H9 (cell line): ENCODE measurements around the gene RDH14. TPM values are rescaled to one million over a fixed set of nuclear protein-coding genes. Genes with fewer than 3 reads are reported as not detected.

Source experiments
- DNase-seq: peaks from one replicate; pipeline ENCODE4 v3.0.0-alpha.2; 2017
- H2AFZ ChIP-seq: one replicate; pipeline ENCODE4 v1.6.1; 2013; ENCODE audit warnings: mild to moderate bottlenecking, low read length, control low read depth, moderate library complexity
- H2AK5ac ChIP-seq: 2 replicates; pipeline ENCODE4 v1.6.1; 2013; ENCODE audit warnings: low read length, control low read depth, mixed read lengths; ENCODE audit not compliant: insufficient read length
- H2BK120ac ChIP-seq: one replicate; pipeline ENCODE4 v1.6.1; 2013; ENCODE audit warnings: low read depth, mild to moderate bottlenecking, low read length, control low read depth, inconsistent platforms; ENCODE audit not compliant: poor library complexity, severe bottlenecking
- H2BK12ac ChIP-seq: 2 replicates; pipeline ENCODE4 v1.6.1; 2013; ENCODE audit warnings: low read length, control low read depth, mixed read lengths, low read depth; ENCODE audit not compliant: insufficient read length
- H2BK15ac ChIP-seq: 2 replicates; pipeline ENCODE4 v1.6.1; 2013; ENCODE audit warnings: low read depth, low read length, control low read depth
- H2BK20ac ChIP-seq: one replicate; pipeline ENCODE4 v1.6.1; 2013; ENCODE audit warnings: low read depth, mild to moderate bottlenecking, low read length, control low read depth, inconsistent platforms; ENCODE audit not compliant: poor library complexity, severe bottlenecking
- H2BK5ac ChIP-seq: 2 replicates; pipeline ENCODE4 v1.6.1; 2013; ENCODE audit warnings: low read length, control low read depth, mixed read lengths; ENCODE audit not compliant: insufficient read length
- H3K14ac ChIP-seq: 2 replicates; pipeline ENCODE4 v1.6.1; 2013; ENCODE audit warnings: low read length, control low read depth; ENCODE audit not compliant: insufficient read depth
- H3K18ac ChIP-seq: 2 replicates; pipeline ENCODE4 v1.6.1; 2013; ENCODE audit warnings: low read depth, mild to moderate bottlenecking, mixed read lengths, low read length, control low read depth; ENCODE audit not compliant: insufficient read length
- H3K23ac ChIP-seq: 2 replicates; pipeline ENCODE4 v1.6.1; 2013; ENCODE audit warnings: low read length, control low read depth, mixed read lengths, low read depth; ENCODE audit not compliant: insufficient read length
- H3K23me2 ChIP-seq: 2 replicates; pipeline ENCODE4 v1.6.1; 2013; ENCODE audit warnings: low read depth, mild to moderate bottlenecking, mixed read lengths, low read length, control low read depth; ENCODE audit not compliant: insufficient read length, poor library complexity, severe bottlenecking
- H3K27ac ChIP-seq: 2 replicates; pipeline ENCODE4 v1.5.1; 2013; ENCODE audit warnings: low read length, control low read depth, mixed read lengths, low read depth; ENCODE audit not compliant: insufficient read length
- H3K27me3 ChIP-seq: 2 replicates; pipeline ENCODE4 v1.6.1; 2013; ENCODE audit warnings: low read length, control low read depth, inconsistent platforms; ENCODE audit not compliant: insufficient read depth
- H3K4ac ChIP-seq: 2 replicates; pipeline ENCODE4 v1.6.1; 2013; ENCODE audit warnings: low read depth, mild to moderate bottlenecking, control low read depth, inconsistent platforms, low read length, moderate library complexity
- H3K4me1 ChIP-seq: 2 replicates; pipeline ENCODE4 v1.6.1; 2013; ENCODE audit warnings: low read length, control low read depth, inconsistent platforms; ENCODE audit not compliant: insufficient read depth
- H3K4me2 ChIP-seq: 2 replicates; pipeline ENCODE4 v1.6.1; 2013; ENCODE audit warnings: low read length, control low read depth, mixed read lengths; ENCODE audit not compliant: insufficient read length, insufficient read depth
- H3K56ac ChIP-seq: 2 replicates; pipeline ENCODE4 v1.6.1; 2013; ENCODE audit warnings: low read depth, mild to moderate bottlenecking, mixed read lengths, low read length, control low read depth; ENCODE audit not compliant: insufficient read length
- H3K79me1 ChIP-seq: 2 replicates; pipeline ENCODE4 v1.6.1; 2013; ENCODE audit warnings: low read depth, mild to moderate bottlenecking, moderate library complexity, low read length, control low read depth, inconsistent platforms; ENCODE audit not compliant: insufficient read depth, poor library complexity, severe bottlenecking
- H3K79me2 ChIP-seq: 2 replicates; pipeline ENCODE4 v1.6.1; 2013; ENCODE audit warnings: low read length, control low read depth, inconsistent platforms; ENCODE audit not compliant: insufficient read depth
- H3K9ac ChIP-seq: 2 replicates; pipeline ENCODE4 v1.6.1; 2013; ENCODE audit warnings: low read length, control low read depth, mixed read lengths; ENCODE audit not compliant: insufficient read length; ENCODE audit errors: extremely low read depth
- H3K9me3 ChIP-seq: one replicate; pipeline ENCODE4 v1.6.1; 2013; ENCODE audit warnings: low read depth, low read length, inconsistent platforms; ENCODE audit not compliant: control insufficient read depth
- H3T11ph ChIP-seq: one replicate; pipeline ENCODE4 v1.6.1; 2013; ENCODE audit warnings: mild to moderate bottlenecking, low read length, control low read depth, inconsistent platforms
- H4K20me1 ChIP-seq: one replicate; pipeline ENCODE4 v1.6.1; 2013; ENCODE audit not compliant: control insufficient read depth, insufficient read length, insufficient read depth
- H4K5ac ChIP-seq: 2 replicates; pipeline ENCODE4 v1.6.1; 2013; ENCODE audit warnings: low read depth, mild to moderate bottlenecking, mixed read lengths, low read length, control low read depth; ENCODE audit not compliant: insufficient read length
- H4K8ac ChIP-seq: replicated peaks from 2 replicates; pipeline ENCODE4 v1.6.1; 2013; ENCODE audit warnings: low read length, control low read depth, mixed read lengths, low read depth; ENCODE audit not compliant: insufficient read length
- H4K91ac ChIP-seq: 2 replicates; pipeline ENCODE4 v1.6.1; 2013; ENCODE audit warnings: low read depth, mild to moderate bottlenecking, moderate library complexity, mixed read lengths, low read length, control low read depth; ENCODE audit not compliant: insufficient read length
- H3K27ac Mint-ChIP-seq, 3 experiments: 2 replicates in 2 of 3; 3 replicates in 1 of 3; pipeline ENCODE4 v1.8.0; 2020 to 2021; ENCODE audit warnings: mixed read lengths in 3 of 3, mild to moderate bottlenecking in 1 of 3, moderate library complexity in 1 of 3
- H3K27me3 Mint-ChIP-seq: 2 replicates; pipeline ENCODE4 v1.8.0; 2021; ENCODE audit warnings: low read depth, mild to moderate bottlenecking, moderate library complexity, mixed read lengths
- H3K36me3 Mint-ChIP-seq, 3 experiments: 2 replicates in 2 of 3; 3 replicates in 1 of 3; pipeline ENCODE4 v1.8.0; 2020 to 2021; ENCODE audit warnings: low read depth in 3 of 3, mixed read lengths in 3 of 3; ENCODE audit not compliant: insufficient read depth in 1 of 3
- H3K4me1 Mint-ChIP-seq, 2 experiments: 2 replicates each; pipeline ENCODE4 v1.8.0; 2020; ENCODE audit warnings: mixed read lengths in 2 of 2
- H3K4me3 Mint-ChIP-seq, 2 experiments: 2 replicates in 1 of 2; 3 replicates in 1 of 2; pipeline ENCODE4 v1.8.0; 2020 to 2021; ENCODE audit warnings: mild to moderate bottlenecking in 2 of 2, mixed read lengths in 2 of 2, moderate library complexity in 1 of 2
- H3K9me3 Mint-ChIP-seq, 2 experiments: 2 replicates in 1 of 2; 3 replicates in 1 of 2; pipeline ENCODE4 v1.8.0; 2020; ENCODE audit warnings: mild to moderate bottlenecking in 2 of 2, mixed read lengths in 2 of 2, moderate library complexity in 1 of 2
- CTCF ChIP-seq: fragments of 200-600 bp; sonication (generic); conservative IDR thresholded peaks from 3 replicates; pipeline ENCODE4 v1.8.0; 2021; ENCODE audit warnings: antibody characterized with exemption, mild to moderate bottlenecking
- WGBS: extraction: QIAGEN DNeasy Blood & Tissue Kit; methylation state at CpG from one replicate; pipeline ENCODE4 v1.1.7; 2013; ENCODE audit warnings: missing lambda C conversion rate, low lambda C conversion rate, mixed read lengths; ENCODE audit not compliant: insufficient read length; ENCODE audit errors: extremely low coverage; 5-methylcytosine and 5-hydroxymethylcytosine counted together
- total RNA-seq: library from RNA; stranded (reverse); gene quantifications from 2 replicates; pipeline ENCODE4 v1.2.1, GENCODE V29; 2021

The RDH14 gene
- total RNA-seq, 1 experiment from 2014 or later: 25.5 TPM

DNA sequence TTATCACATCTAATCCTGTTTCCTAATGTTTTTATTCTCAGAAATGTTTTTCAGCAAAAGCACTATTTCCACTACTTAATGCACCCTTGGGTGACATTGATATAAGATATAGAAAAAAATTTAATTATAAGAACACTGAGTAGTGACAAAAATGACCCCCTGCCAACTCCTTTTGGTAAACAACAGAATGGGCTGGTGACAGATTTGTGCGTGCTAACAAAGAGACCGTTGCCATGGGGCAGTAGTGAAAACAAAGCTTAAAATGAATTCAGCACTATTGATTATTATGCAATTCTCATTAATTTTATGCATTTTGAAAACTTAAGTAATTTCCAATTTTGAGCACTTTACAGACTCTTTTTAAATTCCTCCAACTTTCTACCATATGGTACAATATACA, 33.1 kb downstream of the RDH14 start:
- no peak overlapping the region for H2AFZ ChIP-seq
- H2BK20ac ChIP-seq: no peak overlapping the region
- no peak overlapping the region for H2BK5ac ChIP-seq
- H3K23me2 ChIP-seq: no peaks in the 10 kb centered on the region
- no peak overlapping the region for H2BK15ac ChIP-seq
- no peak overlapping the region for H4K8ac ChIP-seq
- H3K9ac ChIP-seq: no peak overlapping the region
- H3K27me3 ChIP-seq: no peaks in the 10 kb centered on the region
- H3K9me3 ChIP-seq: no peaks in the 10 kb centered on the region
- H2AK5ac ChIP-seq: no peak overlapping the region
- H3K27ac ChIP-seq: no peak overlapping the region
- Mint-ChIP-seq H3K4me1 (peaks cover 3 to 5% of the 10 kb centered on the region in 2 experiments; a peak in 3 of 4 replicates), H3K4me3 (no peak overlapping the region), H3K27ac (no peak overlapping the region), H3K27me3 (no peaks in the 10 kb centered on the region), H3K36me3 (no peaks in the 10 kb centered on the region), H3K9me3 (no peaks in the 10 kb centered on the region)
- H2BK120ac ChIP-seq: no peak overlapping the region
- H2BK12ac ChIP-seq: no peak overlapping the region
- no peak overlapping the region for H3K18ac ChIP-seq
- H4K20me1 ChIP-seq: no peaks in the 10 kb centered on the region
- H3K23ac ChIP-seq: no peak overlapping the region
- no peak overlapping the region for H3K56ac ChIP-seq
- no peaks in the 10 kb centered on the region for H3K79me1 ChIP-seq
- no peaks in the 10 kb centered on the region for H3K79me2 ChIP-seq
- no CpG with 5 or more reads among the region's 2 CpGs for WGBS
- no peak overlapping the region for H3K4ac ChIP-seq
- no peak overlapping the region for H3T11ph ChIP-seq
- H4K5ac ChIP-seq: no peak overlapping the region
- H4K91ac ChIP-seq: no peak overlapping the region
- no peak for DNase-seq
- H3K14ac ChIP-seq: no peak overlapping the region
- TF ChIP-seq CTCF: no peak
- H3K4me2 ChIP-seq: no peak overlapping the region
- H3K4me1 ChIP-seq: no peaks in the 10 kb centered on the region
